IPS-20b (cell line): ENCODE results near the gene ZC2HC1B.
A peak's percentile ranks its signal among the peaks of the same experiment; 100 is the strongest.

Experiments
- H3K27ac ChIP-seq: one replicate; pipeline ENCODE4 v1.5.1; 2013; ENCODE audit warnings: low read length
- H3K27me3 ChIP-seq: 2 replicates; pipeline ENCODE4 v1.6.1; 2013; ENCODE audit warnings: mild to moderate bottlenecking, low read length, inconsistent platforms; ENCODE audit not compliant: insufficient read depth
- H3K36me3 ChIP-seq: 2 replicates; pipeline ENCODE4 v1.6.1; 2013; ENCODE audit warnings: low read depth, mild to moderate bottlenecking, inconsistent platforms, low read length, moderate library complexity; ENCODE audit not compliant: insufficient read depth
- H3K4me1 ChIP-seq: 2 replicates; pipeline ENCODE4 v1.6.1; 2013; ENCODE audit warnings: mild to moderate bottlenecking, control low read depth, inconsistent platforms, low read length, moderate library complexity; ENCODE audit not compliant: insufficient read depth
- H3K4me3 ChIP-seq: 2 replicates; pipeline ENCODE4 v1.5.1; 2013; ENCODE audit warnings: mild to moderate bottlenecking, low read length, inconsistent platforms
- H3K9ac ChIP-seq: 2 replicates; pipeline ENCODE4 v1.6.1; 2013; ENCODE audit warnings: low read depth, mild to moderate bottlenecking, inconsistent platforms, low read length, moderate library complexity
- H3K9me3 ChIP-seq: 2 replicates; pipeline ENCODE4 v1.6.1; 2013; ENCODE audit warnings: mild to moderate bottlenecking, low read depth, low read length, inconsistent platforms; ENCODE audit not compliant: insufficient read depth

Gene ZC2HC1B

DNA sequence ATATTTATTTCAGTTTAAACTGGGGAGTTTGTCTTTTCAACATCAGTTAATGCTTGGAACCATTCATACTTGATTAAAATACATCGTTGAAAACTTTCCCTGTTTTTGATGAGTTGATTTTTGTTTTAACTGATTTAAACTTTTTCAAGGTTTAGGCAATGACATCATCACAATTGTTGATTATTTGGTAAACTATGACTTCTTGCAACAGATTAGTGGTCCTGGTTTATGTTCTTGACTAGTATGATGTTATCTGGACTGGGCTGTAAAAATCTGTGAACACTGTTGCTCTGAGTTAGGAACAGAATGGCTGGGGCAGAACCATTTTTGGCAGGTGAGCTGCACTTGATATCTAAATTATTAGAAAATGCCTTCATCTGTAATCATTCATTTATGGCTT, at the start of gene ZC2HC1B:
Gene ZC2HC1B, plus strand, starts transcription at position 241 of the 400 bp plus-strand sequence. Its CDS starts 66 bp downstream, at position 307.
- no peak within 1 kb of the TSS for H3K27ac ChIP-seq
- no peak within 1 kb of the TSS for H3K9ac ChIP-seq
- H3K9me3 ChIP-seq, result no peaks in the 10 kb centered on the region
- H3K36me3 ChIP-seq, result peaks cover 67% of the 10 kb centered on the region
- no peak within 1 kb of the TSS for H3K4me3 ChIP-seq
- no peaks in the 10 kb centered on the region for H3K27me3 ChIP-seq
- peaks cover 7% of the 10 kb centered on the region; the same call in 1 of the 2 replicates for H3K4me1 ChIP-seq

DNA sequence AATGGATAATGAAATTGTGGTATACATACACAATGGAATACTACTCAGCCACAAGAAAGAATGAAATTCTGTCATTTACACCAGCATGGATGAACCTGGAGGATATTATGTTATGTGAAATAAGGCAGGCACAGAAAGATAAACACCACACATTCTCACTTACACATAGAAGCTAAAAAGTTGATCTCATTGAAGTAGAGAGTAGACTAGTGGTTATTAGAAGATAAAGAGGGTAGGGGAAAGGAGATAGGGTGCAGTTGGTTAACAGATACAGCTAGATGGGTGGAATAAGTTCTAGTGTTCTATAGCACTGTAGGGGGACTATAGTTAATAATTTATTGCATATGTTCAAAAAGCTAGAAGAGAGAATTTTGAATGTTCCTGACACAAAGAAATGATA, 46.7 kb upstream of the ZC2HC1B start:
- H3K4me3 ChIP-seq, result no peak overlapping the region
- peaks cover 2% of the 10 kb centered on the region; the same call in 1 of the 2 replicates for H3K4me1 ChIP-seq
- H3K27me3 ChIP-seq, result no peaks in the 10 kb centered on the region
- H3K36me3 ChIP-seq, result peaks cover 6% of the 10 kb centered on the region
- H3K9me3 ChIP-seq, result no peaks in the 10 kb centered on the region
- H3K27ac ChIP-seq, result no peak overlapping the region
- no peak overlapping the region for H3K9ac ChIP-seq

- no peak overlapping the region for H3K27ac ChIP-seq
- no peaks in the 10 kb centered on the region for H3K27me3 ChIP-seq
- peaks cover 12% of the 10 kb centered on the region for H3K4me1 ChIP-seq
- H3K36me3 ChIP-seq, result peaks cover 23% of the 10 kb centered on the region
- H3K4me3 ChIP-seq, result no peak overlapping the region
- H3K9me3 ChIP-seq, result no peaks in the 10 kb centered on the region
- no peak overlapping the region for H3K9ac ChIP-seq
Measured at GRCh38 chr6:143821359-143821758, 42.9 kb upstream of the ZC2HC1B start.

DNA sequence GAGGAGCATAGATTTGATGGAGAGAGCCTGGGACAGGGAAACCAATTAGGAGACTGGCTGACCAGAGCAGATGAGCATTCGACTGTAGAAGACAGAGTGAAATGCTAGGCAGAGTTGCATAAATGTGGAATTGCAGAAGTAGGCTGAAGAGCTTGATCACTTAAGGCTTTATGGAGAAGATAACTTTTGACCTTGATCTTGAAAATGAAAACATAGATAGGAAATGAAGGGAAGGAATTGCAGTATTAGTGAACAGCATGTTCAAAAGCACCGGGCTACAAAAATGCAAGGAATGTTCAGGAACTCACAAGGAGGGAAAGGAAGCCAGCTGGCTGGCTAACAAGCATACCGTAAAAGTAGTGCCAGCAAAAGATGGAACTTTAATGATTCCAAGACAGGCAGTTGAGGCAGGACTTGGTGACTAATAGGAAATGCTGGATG, 41.7 kb upstream of the ZC2HC1B start:
- Histone ChIP-seq H3K9me3 (no peaks in the 10 kb centered on the region), H3K27me3 (no peaks in the 10 kb centered on the region), H3K9ac (no peak overlapping the region), H3K36me3 (peaks cover 23% of the 10 kb centered on the region), H3K4me3 (no peak overlapping the region), H3K4me1 (peaks cover 12% of the 10 kb centered on the region), H3K27ac (no peak overlapping the region)

DNA sequence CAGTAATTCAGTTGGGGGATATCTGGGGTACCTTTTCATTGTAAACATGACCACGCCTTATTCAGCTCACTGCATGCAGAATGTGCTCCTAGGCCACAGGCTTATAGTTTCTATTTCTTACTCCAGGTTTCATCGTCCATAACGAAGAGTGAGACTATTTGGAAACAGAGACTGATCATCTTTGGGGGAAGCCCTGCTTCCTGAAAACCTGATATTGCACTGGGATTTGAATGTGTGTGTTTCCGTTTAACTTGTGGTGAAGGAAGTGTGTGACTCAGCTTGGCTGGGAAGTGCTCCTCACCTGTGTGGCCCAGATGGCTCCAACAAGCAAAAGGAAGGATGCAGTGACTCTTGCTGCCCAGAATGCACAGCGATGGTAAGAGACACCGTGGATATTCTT, 40.7 kb upstream of the ZC2HC1B start:
- Histone ChIP-seq H3K27me3 (no peaks in the 10 kb centered on the region), H3K9ac (no peak overlapping the region), H3K36me3 (peaks cover 21% of the 10 kb centered on the region), H3K4me1 (peaks cover 12% of the 10 kb centered on the region), H3K4me3 (no peak overlapping the region), H3K27ac (no peak overlapping the region), H3K9me3 (no peaks in the 10 kb centered on the region)

DNA sequence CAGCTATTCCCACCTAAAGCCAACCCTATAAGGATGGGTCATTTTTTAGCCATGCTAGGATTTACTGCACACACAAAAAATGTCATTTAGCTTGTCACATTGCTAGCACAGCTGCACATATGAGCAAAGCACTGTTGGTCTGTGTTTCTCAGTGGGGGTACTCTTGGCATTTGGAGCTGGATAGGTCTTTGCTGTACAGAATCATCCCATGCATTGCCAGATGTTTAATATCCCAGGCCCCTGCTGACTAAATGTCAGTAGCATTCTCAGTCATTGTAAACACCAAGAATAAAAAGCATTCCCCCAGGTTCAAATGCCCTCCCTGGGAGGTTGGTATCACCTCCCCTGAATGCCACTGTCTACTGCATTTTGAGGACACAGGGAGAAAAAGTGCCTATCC, 35.7 kb upstream of the ZC2HC1B start:
- H3K4me3 ChIP-seq, result no peak overlapping the region
- H3K4me1 ChIP-seq, result peaks cover 7% of the 10 kb centered on the region; the same call in 1 of the 2 replicates
- peaks cover 18% of the 10 kb centered on the region for H3K36me3 ChIP-seq
- no peak overlapping the region for H3K9ac ChIP-seq
- no peaks in the 10 kb centered on the region for H3K27me3 ChIP-seq
- H3K27ac ChIP-seq, result no peak overlapping the region
- no peaks in the 10 kb centered on the region for H3K9me3 ChIP-seq

DNA sequence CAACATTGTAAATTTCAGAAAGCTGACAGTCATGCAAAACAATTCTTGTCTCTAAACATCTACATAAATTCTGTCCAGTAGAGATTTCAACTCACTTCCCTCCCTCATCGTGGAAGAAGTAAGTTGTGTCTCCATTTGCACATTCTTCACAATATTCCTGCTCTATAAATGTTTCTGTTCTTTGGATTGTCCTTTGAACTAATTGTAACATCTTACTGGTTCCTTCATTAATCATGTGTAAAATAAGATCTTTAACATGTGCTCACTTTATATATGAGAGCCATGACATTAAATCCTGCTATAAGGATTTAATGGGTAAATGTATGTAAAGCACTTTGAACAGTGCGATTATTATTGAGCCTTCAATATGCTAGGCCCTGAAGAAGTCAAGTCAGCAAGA, 28.1 kb upstream of the ZC2HC1B start:
- no peaks in the 10 kb centered on the region for H3K9me3 ChIP-seq
- H3K36me3 ChIP-seq, result no peaks in the 10 kb centered on the region
- no peak overlapping the region for H3K9ac ChIP-seq
- H3K27ac ChIP-seq, result no peak overlapping the region
- no peaks in the 10 kb centered on the region for H3K27me3 ChIP-seq
- no peaks in the 10 kb centered on the region for H3K4me1 ChIP-seq
- no peak overlapping the region for H3K4me3 ChIP-seq

DNA sequence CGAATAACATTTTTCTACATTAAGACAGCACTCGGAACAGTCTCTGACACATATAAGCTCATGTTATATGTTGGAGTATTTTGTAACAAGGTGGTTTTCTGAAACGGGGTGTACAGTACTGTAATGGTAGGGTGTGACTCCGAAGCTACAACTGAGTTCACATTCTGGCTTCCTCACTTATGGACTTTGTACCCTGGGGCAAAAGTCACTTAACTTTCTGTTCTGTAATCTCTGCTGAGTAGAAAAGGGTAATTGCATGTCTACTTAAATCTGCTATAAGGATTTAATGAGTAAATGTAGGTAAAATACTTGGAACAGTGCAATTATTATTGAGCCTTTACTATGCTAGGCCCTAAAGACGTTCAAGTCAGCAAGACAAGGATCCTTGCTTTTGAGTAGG, 25.9 kb upstream of the ZC2HC1B start:
- Histone ChIP-seq H3K9ac (no peak overlapping the region), H3K4me3 (no peak overlapping the region), H3K4me1 (peaks cover 3% of the 10 kb centered on the region; the same call in 1 of the 2 replicates), H3K27ac (no peak overlapping the region), H3K36me3 (no peaks in the 10 kb centered on the region), H3K9me3 (no peaks in the 10 kb centered on the region), H3K27me3 (no peaks in the 10 kb centered on the region)

DNA sequence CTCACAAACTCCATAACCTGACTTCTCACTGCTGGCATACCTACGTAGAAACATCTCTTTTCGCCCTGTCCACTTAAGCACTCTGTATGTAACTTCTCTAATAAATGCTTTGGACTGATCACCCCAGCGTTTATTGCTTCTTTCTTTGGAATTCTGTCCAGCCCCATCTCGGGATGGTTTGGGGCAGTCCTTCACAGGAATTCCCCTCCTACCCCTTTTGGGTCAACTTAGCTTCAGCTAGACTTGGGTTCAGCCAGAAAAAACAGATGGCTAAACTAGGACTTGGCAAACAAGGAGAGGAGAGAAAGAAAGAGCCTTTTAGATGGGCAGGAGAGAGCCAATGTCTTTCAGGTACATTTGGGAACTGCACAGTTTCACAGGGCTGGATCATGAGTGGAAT, 25.1 kb upstream of the ZC2HC1B start:
- H3K4me1 ChIP-seq, result peaks cover 5% of the 10 kb centered on the region; the same call in 1 of the 2 replicates
- H3K4me3 ChIP-seq, result no peak overlapping the region
- no peak overlapping the region for H3K27ac ChIP-seq

DNA sequence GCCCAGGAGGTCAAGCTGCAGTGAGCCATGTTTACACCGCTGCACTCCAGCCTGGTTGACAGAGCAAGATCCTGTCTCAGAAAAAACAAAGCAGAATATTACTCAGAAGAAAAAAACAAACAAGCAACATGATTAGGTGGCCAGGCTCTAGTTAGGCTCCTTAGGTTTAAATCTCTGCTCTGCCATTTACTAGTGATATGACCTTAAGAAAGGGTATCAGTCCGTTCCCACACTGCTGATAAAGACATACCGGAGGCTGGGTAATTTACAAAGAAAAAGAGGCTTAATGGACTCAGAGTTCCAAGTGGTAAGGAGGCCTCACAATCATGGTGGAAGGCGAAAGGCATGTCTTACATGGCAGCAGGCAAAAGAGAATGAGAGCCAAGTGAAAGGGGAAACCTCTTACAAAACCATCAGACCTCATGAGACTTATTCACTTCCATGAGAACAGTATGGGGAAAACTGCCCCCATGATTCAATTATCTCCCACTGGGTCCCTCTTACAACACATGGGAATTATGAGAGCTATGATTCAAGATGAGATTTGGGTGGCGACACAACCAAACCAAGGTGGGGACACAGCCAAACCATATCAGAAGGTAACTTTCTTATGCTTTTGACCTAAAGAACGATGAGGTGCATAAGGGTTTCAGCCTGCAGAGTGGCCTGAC, 23.5 kb upstream of the ZC2HC1B start:
- H3K27me3 ChIP-seq, result no peaks in the 10 kb centered on the region
- peaks cover 8% of the 10 kb centered on the region; the same call in 1 of the 2 replicates for H3K4me1 ChIP-seq
- H3K9me3 ChIP-seq, result no peaks in the 10 kb centered on the region
- peaks cover 15% of the 10 kb centered on the region for H3K36me3 ChIP-seq
- no peak overlapping the region for H3K27ac ChIP-seq
- no peak overlapping the region for H3K9ac ChIP-seq
- no peak overlapping the region for H3K4me3 ChIP-seq

More for the DNA sequence above, 25.1 kb upstream of the ZC2HC1B start:
- no peaks in the 10 kb centered on the region for H3K36me3 ChIP-seq
- H3K9me3 ChIP-seq, result no peaks in the 10 kb centered on the region
- no peak overlapping the region for H3K9ac ChIP-seq
- no peaks in the 10 kb centered on the region for H3K27me3 ChIP-seq

GRCh38 chr6:143842461-143842901, 21.8 kb upstream of the ZC2HC1B start:
- Histone ChIP-seq H3K4me1 (peaks cover 8% of the 10 kb centered on the region; the same call in 1 of the 2 replicates), H3K27me3 (no peaks in the 10 kb centered on the region), H3K36me3 (peaks cover 32% of the 10 kb centered on the region), H3K27ac (peak overlapping the region; percentile 80), H3K4me3 (peak overlapping the region; percentile 90), H3K9me3 (no peaks in the 10 kb centered on the region), H3K9ac (peak overlapping the region; percentile 93)
